AG04450 (cell line): ENCODE data around the gene TADA3. TPM values are rescaled to one million over a fixed set of nuclear protein-coding genes. Genes with fewer than 3 reads are reported as not detected.

Source experiments
- CTCF ChIA-PET: fragments of 300-600, 350-600 bp; formaldehyde crosslinking; extraction: SDS; loops from one replicate; lab custom pipeline; 2022; ENCODE audit warnings: antibody characterized with exemption, inconsistent platforms; lab: Charles Lee
- POLR2A ChIA-PET: fragments of 350-600 bp; formaldehyde crosslinking; extraction: SDS; loops from one replicate; lab custom pipeline; 2021; ENCODE audit warnings: antibody characterized with exemption, inconsistent platforms; lab: Yijun Ruan, JAX
- DNase-seq: peaks from one replicate; pipeline ENCODE4 v3.0.0-alpha.2; 2011; ENCODE audit warnings: low read depth, low spot score
- H3K27ac ChIP-seq: one replicate; pipeline ENCODE4 v1.5.1; 2012; ENCODE audit warnings: low read depth, low read length, control low read depth
- H3K27me3 ChIP-seq: one replicate; pipeline ENCODE4 v1.6.0; 2012; ENCODE audit warnings: low read length; ENCODE audit not compliant: control insufficient read depth, insufficient read depth
- H3K4me3 ChIP-seq: 2 replicates; pipeline ENCODE4 v1.5.1; 2011; ENCODE audit warnings: mild to moderate bottlenecking, low read depth, low read length, control low read depth
- H3K9me3 ChIP-seq: 2 replicates; pipeline ENCODE4 v1.5.1; 2012; ENCODE audit warnings: low read length; ENCODE audit not compliant: control insufficient read depth, insufficient read depth
- CTCF ChIP-seq: IDR thresholded peaks from 2 replicates; pipeline ENCODE4 v1.5.1; 2011; ENCODE audit warnings: low read depth, low read length, control low read depth, inconsistent platforms
- polyA plus RNA-seq: library from polyadenylated mRNA; depleted of rRNA; stranded (reverse); fragments of >200 nt; gene quantifications from 2 replicates; pipeline ENCODE4 v1.2.3, GENCODE V29; 2011

TADA3 gene
- polyA plus RNA-seq, 1 experiment, result 61.8 TPM

DNA sequence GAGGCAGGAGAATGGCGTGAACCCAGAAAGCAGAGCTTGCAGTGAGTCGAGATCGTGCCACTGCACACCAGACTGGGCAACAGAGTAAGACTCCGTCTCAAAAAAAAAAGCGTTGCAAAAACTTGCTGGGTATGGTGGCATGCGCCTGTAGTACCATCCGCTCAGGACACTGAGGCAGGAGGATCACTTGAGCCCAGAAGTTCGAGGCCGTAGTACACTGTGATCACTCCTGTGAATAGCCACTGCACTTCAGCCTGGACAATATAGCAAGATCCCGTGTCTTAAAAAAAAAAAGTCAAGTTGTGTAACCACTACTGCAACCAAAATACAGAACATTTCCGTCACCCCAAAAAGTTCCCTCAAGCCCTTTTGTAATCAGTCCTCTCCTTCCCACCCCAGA, 2.1 kb upstream of the TADA3 start:
- DNase-seq, result no peak
- ChIA-PET CTCF (no interaction called here), POLR2A (no interaction called here)
- Histone ChIP-seq H3K4me3 (no peak overlapping the region), H3K27me3 (no peaks in the 10 kb centered on the region), H3K9me3 (peaks cover 2% of the 10 kb centered on the region; the same call in 1 of the 2 replicates), H3K27ac (no peak overlapping the region)
- no peak for TF ChIP-seq CTCF

- Histone ChIP-seq H3K4me3 (peak overlapping the region; percentile 99), H3K27me3 (no peaks in the 10 kb centered on the region), H3K27ac (peak overlapping the region; percentile 93), H3K9me3 (peaks cover 2% of the 10 kb centered on the region; the same call in 1 of the 2 replicates)
- ChIA-PET CTCF (interaction anchor here (0.6 to 1.1 kb wide), 4 partner anchors 7 to 189 kb away, joined by 3 to 8 read pairs (median 4); no protein-coding TSS in a partner anchor), POLR2A (interaction anchor here (0.6 to 1.8 kb wide), 14 partner anchors 12 to 153 kb away, joined by 3 to 18 read pairs (median 4); partner anchors contain the start of genes BRPF1, CAMK1, CRELD1 and IL17RC)
- TF ChIP-seq CTCF, result no peak
- no peak for DNase-seq
These were observed 998 bp upstream of the TADA3 start for GRCh38 chr3:9793161-9793781.

DNA sequence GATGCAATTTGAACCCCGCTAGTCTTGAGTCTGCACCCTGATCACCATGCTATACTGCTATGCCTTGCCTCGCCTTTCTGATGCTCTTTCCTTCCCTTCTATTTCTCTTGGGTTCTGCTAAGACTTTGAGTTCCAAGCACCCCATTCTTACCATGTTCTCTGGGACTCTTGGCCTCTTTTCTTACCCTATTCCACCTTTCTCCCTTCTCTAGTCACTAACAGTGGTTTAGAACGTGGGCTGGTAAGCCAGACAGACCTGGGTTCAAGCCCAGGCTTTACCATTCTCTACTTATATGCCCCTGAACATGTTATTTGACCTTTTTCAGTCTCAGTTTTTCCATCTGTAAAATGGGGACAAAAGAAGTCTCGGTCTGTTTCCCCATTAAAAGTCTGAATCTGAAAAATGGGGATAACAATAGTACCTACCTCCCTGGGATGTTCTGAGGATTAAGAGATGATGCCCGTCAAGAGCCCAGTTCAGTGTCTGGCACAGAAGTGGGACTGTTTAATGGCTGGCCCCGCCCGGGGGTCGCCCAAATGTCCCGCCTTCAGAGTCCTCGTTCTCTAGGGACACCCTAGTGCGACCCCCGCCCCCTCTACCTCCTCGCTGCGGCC, 376 bp downstream of the TADA3 start:
- CTCF ChIA-PET, result interaction anchor here (0.6 to 1.1 kb wide), 3 partner anchors 18 to 154 kb away, joined by 3 to 4 read pairs (median 4); partner anchors contain the start of gene BRPF1

DNA sequence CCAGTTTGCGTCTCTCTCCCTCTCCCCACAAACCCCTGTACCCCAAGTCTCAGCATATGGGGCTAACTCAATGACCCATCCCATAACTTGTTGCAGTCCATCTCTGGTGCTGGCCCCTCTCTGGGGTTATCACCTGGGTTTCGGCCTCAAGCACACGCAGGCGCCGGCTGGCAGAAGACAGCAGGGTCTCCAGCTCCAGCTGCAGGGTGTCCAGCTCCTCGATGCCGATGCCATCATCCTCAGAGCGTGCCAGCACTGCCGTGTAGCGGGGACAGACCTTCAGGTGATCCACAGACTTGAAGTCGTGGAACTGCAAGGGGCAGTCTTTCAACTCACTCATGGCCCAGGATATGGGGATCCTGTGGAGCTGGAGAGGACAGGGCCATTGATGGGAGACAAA, 1.1 kb downstream of the TADA3 start:
- Histone ChIP-seq H3K4me3 (peak overlapping the region; percentile 99; the same call in 1 of the 2 replicates), H3K27ac (no peak overlapping the region), H3K27me3 (no peaks in the 10 kb centered on the region), H3K9me3 (peaks cover 2% of the 10 kb centered on the region; the same call in 1 of the 2 replicates)
- ChIA-PET POLR2A (no interaction called here), CTCF (no interaction called here)
- TF ChIP-seq CTCF, result no peak
- no peak for DNase-seq

More for the DNA sequence above, 376 bp downstream of the TADA3 start:
- DNase-seq, result no peak
- peak overlapping the region; percentile 99 for H3K4me3 ChIP-seq
- POLR2A ChIA-PET, result interaction anchor here (0.8 to 1.8 kb wide), 6 partner anchors 14 to 223 kb away, joined by 4 to 18 read pairs (median 8); partner anchors contain the start of genes BRPF1, CAMK1 and OGG1
- peaks cover 2% of the 10 kb centered on the region; the same call in 1 of the 2 replicates for H3K9me3 ChIP-seq
- H3K27ac ChIP-seq, result peak overlapping the region; percentile 93
- no peak for TF ChIP-seq CTCF
- no peaks in the 10 kb centered on the region for H3K27me3 ChIP-seq

GRCh38 chr3:9787714-9788113, 4.6 kb downstream of the TADA3 start:
- POLR2A ChIA-PET, result no interaction called here
- CTCF ChIA-PET, result no interaction called here
- Histone ChIP-seq H3K9me3 (peaks cover 2% of the 10 kb centered on the region; the same call in 1 of the 2 replicates), H3K27ac (no peak overlapping the region), H3K27me3 (no peaks in the 10 kb centered on the region), H3K4me3 (no peak overlapping the region)
- no peak for DNase-seq
- TF ChIP-seq CTCF, result no peak
